Aorta (tissue), 5 donors: Measurements from ENCODE around the gene ARHGEF10L. TPM values are rescaled to one million over a fixed set of nuclear protein-coding genes. Genes with fewer than 3 reads are reported as not detected.
A peak's percentile ranks its signal among the peaks of the same experiment; 100 is the strongest.

Experiments
- ATAC-seq: fragments of 200-7000 bp; cut with Tn5 transposase; one replicate; pipeline ENCODE4 v1.9.1; 2022; ENCODE audit warnings: moderate library complexity; ENCODE audit not compliant: low FRiP score
- DNase-seq, 2 donors: peaks; one replicate each; pipeline ENCODE4 v3.0.0-alpha.2; 2020
- H3K27ac ChIP-seq, 2 donors: one replicate each; pipeline ENCODE4 v1.5.1; 2013; ENCODE audit warnings: low read length in 2 of 2, mild to moderate bottlenecking in 2 of 2, moderate library complexity in 2 of 2, control low read depth in 1 of 2, inconsistent platforms in 1 of 2, low read depth in 1 of 2
- H3K27me3 ChIP-seq, 2 donors: one replicate each; pipeline ENCODE4 v1.6.1; 2013; ENCODE audit warnings: control low read depth in 1 of 2, low read length in 1 of 2, mild to moderate bottlenecking in 1 of 2, moderate library complexity in 1 of 2; ENCODE audit not compliant: insufficient read depth in 2 of 2, control insufficient read depth in 1 of 2
- H3K36me3 ChIP-seq, 2 donors: one replicate each; pipeline ENCODE4 v1.6.1; 2013; ENCODE audit warnings: control low read depth in 1 of 2, low read length in 1 of 2, mild to moderate bottlenecking in 1 of 2; ENCODE audit not compliant: insufficient read depth in 2 of 2, control insufficient read depth in 1 of 2
- H3K4me1 ChIP-seq, 2 donors: one replicate each; pipeline ENCODE4 v1.6.1; 2013; ENCODE audit warnings: low read length in 2 of 2, control low read depth in 1 of 2, mild to moderate bottlenecking in 1 of 2, moderate library complexity in 1 of 2; ENCODE audit not compliant: insufficient read depth in 2 of 2, control insufficient read depth in 1 of 2
- H3K4me3 ChIP-seq, 2 donors: one replicate each; pipeline ENCODE4 v1.5.1; 2013; ENCODE audit warnings: low read length in 2 of 2, control low read depth in 1 of 2, mild to moderate bottlenecking in 1 of 2
- H3K9me3 ChIP-seq: one replicate; pipeline ENCODE4 v1.6.1; 2013; ENCODE audit warnings: mild to moderate bottlenecking, low read length; ENCODE audit not compliant: control insufficient read depth
- WGBS, 2 donors: extraction: QIAGEN DNeasy Blood & Tissue Kit; methylation state at CpG; one replicate each; pipeline ENCODE4 v1.1.7; 2013; 5-methylcytosine and 5-hydroxymethylcytosine counted together
- intact Hi-C, 2 donors: fragments of 100-400 bp; cut with DNase I; formaldehyde crosslinking; loops; one replicate each; pipeline versions ENCODE4 v1.14.2 to v1.15.0; 2022
- polyA plus RNA-seq, 2 donors: library from polyadenylated mRNA; stranded (reverse); fragments of 200-250 nt; gene quantifications; one replicate each; pipeline ENCODE4 v1.2.3, GENCODE V29; 2013
- total RNA-seq, 2 donors: library from RNA; stranded (reverse); fragmentation: NEBNext Ultra II Directional; extraction: Animal tissue kit (Norgen Biotek cat#: 25700); gene quantifications; one replicate each; pipeline ENCODE4 v1.2.1, GENCODE V29; 2021
- donor health status: healthy with polysubstance abuse.
- donor health status: Bipolar disorder and iron deficiency.
- donor health status: DM: no; HTN: no; CAD: no.
- donor health status: DM: no; HTN: no; CAD: no.
- donor health status: DM: yes; HTN: yes; CAD: no.

The ARHGEF10L gene
- total and polyA plus RNA-seq, 4 donors = 24.0 to 190 (median 133) TPM

- H3K27ac ChIP-seq = no peak overlapping the region
- H3K9me3 ChIP-seq = peaks cover 4% of the 10 kb centered on the region
- no peak for ATAC-seq
- no peaks in the 10 kb centered on the region for H3K36me3 ChIP-seq
- H3K4me1 ChIP-seq = no peaks in the 10 kb centered on the region
- DNase-seq = no peak
- no peaks in the 10 kb centered on the region for H3K27me3 ChIP-seq
- 84 to 90% methylated on average over 3 of the region's 3 CpGs for WGBS, 2 donors
- intact Hi-C loops = no loop called here
- H3K4me3 ChIP-seq = no peak overlapping the region
Observed at GRCh38 chr1:17709981-17710380, 170.5 kb downstream of the ARHGEF10L start.

GRCh38 chr1:17710889-17711576 lies 171.5 kb downstream of the ARHGEF10L start:
- Histone ChIP-seq H3K27ac (no peak overlapping the region), H3K9me3 (peaks cover 4% of the 10 kb centered on the region), H3K4me3 (no peak overlapping the region), H3K36me3 (no peaks in the 10 kb centered on the region), H3K27me3 (no peaks in the 10 kb centered on the region), H3K4me1 (no peaks in the 10 kb centered on the region)
- DNase-seq (no peak), ATAC-seq (no peak)
- WGBS, 2 donors = 66 to 75% methylated on average over 4 of the region's 4 CpGs
- intact Hi-C loops = no loop called here

GRCh38 chr1:17711577-17711910 lies 172.0 kb downstream of the ARHGEF10L start:
- intact Hi-C loops = no loop called here
- ATAC-seq (no peak), DNase-seq (no peak)
- H3K27ac ChIP-seq = no peak overlapping the region
- H3K27me3 ChIP-seq = no peaks in the 10 kb centered on the region
- peaks cover 4% of the 10 kb centered on the region for H3K9me3 ChIP-seq
- H3K4me3 ChIP-seq = no peak overlapping the region
- H3K4me1 ChIP-seq = no peaks in the 10 kb centered on the region
- no peaks in the 10 kb centered on the region for H3K36me3 ChIP-seq

GRCh38 chr1:17711941-17712340 lies 172.4 kb downstream of the ARHGEF10L start:
- no peaks in the 10 kb centered on the region for H3K36me3 ChIP-seq
- DNase-seq = no peak
- H3K27ac ChIP-seq = no peak overlapping the region
- H3K4me3 ChIP-seq = no peak overlapping the region
- intact Hi-C loops = no loop called here
- no peak for ATAC-seq
- H3K9me3 ChIP-seq = peaks cover 4% of the 10 kb centered on the region
- 71 to 72% methylated on average over 5 of the region's 5 CpGs for WGBS, 2 donors
- no peaks in the 10 kb centered on the region for H3K4me1 ChIP-seq
- no peaks in the 10 kb centered on the region for H3K27me3 ChIP-seq

GRCh38 chr1:17713993-17714392 lies 174.5 kb downstream of the ARHGEF10L start:
- Histone ChIP-seq H3K4me1 (no peaks in the 10 kb centered on the region), H3K27me3 (no peaks in the 10 kb centered on the region), H3K36me3 (no peaks in the 10 kb centered on the region), H3K27ac (no peak overlapping the region), H3K9me3 (peaks cover 4% of the 10 kb centered on the region), H3K4me3 (no peak overlapping the region)
- ATAC-seq (no peak), DNase-seq (no peak)
- intact Hi-C loops = no loop called here
- WGBS, 2 donors = 76 to 80% methylated on average over 5 of the region's 5 CpGs

- Histone ChIP-seq H3K4me1 (no peaks in the 10 kb centered on the region), H3K27me3 (no peaks in the 10 kb centered on the region), H3K27ac (no peak overlapping the region), H3K36me3 (no peaks in the 10 kb centered on the region), H3K9me3 (no peaks in the 10 kb centered on the region), H3K4me3 (no peak overlapping the region)
- ATAC-seq (peak; percentile 14), DNase-seq (no peak)
- 67 to 73% methylated on average over 25 of the region's 25 CpGs for WGBS, 2 donors
- intact Hi-C loops = no loop called here
Observed at GRCh38 chr1:17717594-17718535, 178.4 kb downstream of the ARHGEF10L start.

GRCh38 chr1:17719874-17720273 lies 180.4 kb downstream of the ARHGEF10L start:
- DNase-seq (no peak), ATAC-seq (no peak)
- Histone ChIP-seq H3K36me3 (no peaks in the 10 kb centered on the region), H3K4me1 (no peaks in the 10 kb centered on the region), H3K27ac (no peak overlapping the region), H3K9me3 (no peaks in the 10 kb centered on the region), H3K27me3 (no peaks in the 10 kb centered on the region), H3K4me3 (no peak overlapping the region)
- intact Hi-C loops = no loop called here
- 92 to 93% methylated on average over 5 of the region's 5 CpGs for WGBS, 2 donors

- ATAC-seq (no peak), DNase-seq (no peak)
- Histone ChIP-seq H3K4me3 (no peak overlapping the region), H3K27me3 (no peaks in the 10 kb centered on the region), H3K36me3 (no peaks in the 10 kb centered on the region), H3K9me3 (no peaks in the 10 kb centered on the region), H3K27ac (no peak overlapping the region), H3K4me1 (no peaks in the 10 kb centered on the region)
- WGBS, 2 donors = 98 to 99% methylated on average over 2 of the region's 2 CpGs
- intact Hi-C loops = no loop called here
Observed at GRCh38 chr1:17721444-17721843, 181.9 kb downstream of the ARHGEF10L start.

- WGBS, 2 donors = 51 to 52% methylated on average over 6 of the region's 6 CpGs
- H3K27ac ChIP-seq = no peak overlapping the region
- no peaks in the 10 kb centered on the region for H3K27me3 ChIP-seq
- no peaks in the 10 kb centered on the region for H3K4me1 ChIP-seq
- intact Hi-C loops = no loop called here
- DNase-seq = no peak
- H3K36me3 ChIP-seq = no peaks in the 10 kb centered on the region
- no peak for ATAC-seq
- no peak overlapping the region for H3K4me3 ChIP-seq
- H3K9me3 ChIP-seq = no peaks in the 10 kb centered on the region
Observed at GRCh38 chr1:17723684-17724083, 184.2 kb downstream of the ARHGEF10L start.
